Karpas-422 (cell line): ENCODE results near the gene CFAP100. TPM values are rescaled to one million over a fixed set of nuclear protein-coding genes. Genes with fewer than 3 reads are reported as not detected.

Experiments
- DNase-seq: peaks from one replicate; pipeline ENCODE4 v3.0.0-alpha.2; 2015
- H2AFZ ChIP-seq: fragments of 200-600 bp; sonication (generic); 2 replicates; pipeline ENCODE4 v1.6.1; 2014; ENCODE audit warnings: antibody characterized with exemption, low read length, mixed read lengths
- H3K27ac ChIP-seq: fragments of 200-600 bp; sonication (generic); 2 replicates; pipeline ENCODE4 v1.5.1; 2014; ENCODE audit warnings: mild to moderate bottlenecking, low read length, moderate library complexity
- H3K27me3 ChIP-seq: fragments of 200-600 bp; sonication (generic); 2 replicates; pipeline ENCODE4 v1.6.1; 2014; ENCODE audit warnings: low read length, mixed read lengths
- H3K36me3 ChIP-seq: fragments of 200-600 bp; sonication (generic); 2 replicates; pipeline ENCODE4 v1.6.1; 2014; ENCODE audit warnings: low read length, mixed read lengths; ENCODE audit not compliant: insufficient read depth
- H3K4me1 ChIP-seq: fragments of 200-600 bp; sonication (generic); 2 replicates; pipeline ENCODE4 v1.6.1; 2014; ENCODE audit warnings: mild to moderate bottlenecking, low read length, mixed read lengths
- H3K4me2 ChIP-seq: fragments of 200-600 bp; sonication (generic); 2 replicates; pipeline ENCODE4 v1.6.1; 2014; ENCODE audit warnings: low read length, low read depth, mild to moderate bottlenecking; ENCODE audit not compliant: poor library complexity, severe bottlenecking
- H3K4me3 ChIP-seq: fragments of 200-600 bp; sonication (generic); 2 replicates; pipeline ENCODE4 v1.5.1; 2014; ENCODE audit warnings: mild to moderate bottlenecking, antibody characterized with exemption, low read length, mixed read lengths
- H3K79me2 ChIP-seq: fragments of 200-600 bp; sonication (generic); 2 replicates; pipeline ENCODE4 v1.6.1; 2014; ENCODE audit warnings: mild to moderate bottlenecking, low read length, mixed read lengths
- H3K9ac ChIP-seq: fragments of 200-600 bp; sonication (generic); 2 replicates; pipeline ENCODE4 v1.6.0; 2014; ENCODE audit warnings: low read length
- H3K9me2 ChIP-seq: fragments of 200-600 bp; sonication (generic), shearing (Covaris generic); replicated peaks from 2 replicates; pipeline ENCODE4 v1.6.0; 2014; ENCODE audit warnings: mild to moderate bottlenecking, low read length, moderate library complexity; ENCODE audit not compliant: insufficient read depth
- H3K9me3 ChIP-seq: fragments of 300-700, 200-600 bp; sonication (generic); 2 replicates; pipeline ENCODE4 v1.6.1; 2014; ENCODE audit warnings: low read length, mixed read lengths
- H4K20me1 ChIP-seq: fragments of 200-600 bp; sonication (generic); 2 replicates; pipeline ENCODE4 v1.6.1; 2014; ENCODE audit warnings: mild to moderate bottlenecking, antibody characterized with exemption, low read length, low read depth; ENCODE audit not compliant: insufficient read depth
- total RNA-seq: library from RNA; depleted of rRNA; stranded (reverse); fragments of >200 nt; shearing (Covaris generic); gene quantifications from 2 replicates; pipeline ENCODE4 v1.2.3, GENCODE V29; 2014; ENCODE audit warnings: low replicate concordance

The CFAP100 gene
- total RNA-seq, 1 experiment from 2014 or later, result not detected

DNA sequence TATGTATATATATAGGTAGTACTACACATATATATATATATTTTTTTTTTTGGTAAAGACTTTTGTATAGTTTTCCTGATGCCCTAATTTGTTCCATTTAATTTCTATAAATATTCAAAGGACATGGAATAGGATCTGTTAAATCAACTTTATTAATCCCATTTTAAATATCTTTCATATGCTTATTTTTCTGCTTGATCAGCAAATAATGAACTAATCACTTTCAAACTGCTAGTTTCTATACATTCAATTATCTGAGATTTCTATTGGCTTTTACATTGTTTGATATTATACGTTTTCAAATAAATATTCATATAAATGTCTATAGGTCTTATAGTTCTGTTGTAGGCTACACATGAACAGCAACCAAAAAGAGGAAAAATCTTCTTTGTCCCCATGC lies 59.3 kb downstream of the CFAP100 start:
- Histone ChIP-seq H3K79me2 (peaks cover 47% of the 10 kb centered on the region), H3K4me1 (no peaks in the 10 kb centered on the region), H4K20me1 (peaks cover 7% of the 10 kb centered on the region; the same call in 1 of the 2 replicates), H3K27me3 (no peaks in the 10 kb centered on the region), H3K27ac (no peak overlapping the region), H3K4me3 (no peak overlapping the region), H3K9ac (no peak overlapping the region), H3K4me2 (no peak overlapping the region), H3K9me3 (no peaks in the 10 kb centered on the region), H3K36me3 (peaks cover 19% of the 10 kb centered on the region; the same call in 1 of the 2 replicates), H3K9me2 (no peaks in the 10 kb centered on the region), H2AFZ (no peak overlapping the region)
- DNase-seq, result no peak

DNA sequence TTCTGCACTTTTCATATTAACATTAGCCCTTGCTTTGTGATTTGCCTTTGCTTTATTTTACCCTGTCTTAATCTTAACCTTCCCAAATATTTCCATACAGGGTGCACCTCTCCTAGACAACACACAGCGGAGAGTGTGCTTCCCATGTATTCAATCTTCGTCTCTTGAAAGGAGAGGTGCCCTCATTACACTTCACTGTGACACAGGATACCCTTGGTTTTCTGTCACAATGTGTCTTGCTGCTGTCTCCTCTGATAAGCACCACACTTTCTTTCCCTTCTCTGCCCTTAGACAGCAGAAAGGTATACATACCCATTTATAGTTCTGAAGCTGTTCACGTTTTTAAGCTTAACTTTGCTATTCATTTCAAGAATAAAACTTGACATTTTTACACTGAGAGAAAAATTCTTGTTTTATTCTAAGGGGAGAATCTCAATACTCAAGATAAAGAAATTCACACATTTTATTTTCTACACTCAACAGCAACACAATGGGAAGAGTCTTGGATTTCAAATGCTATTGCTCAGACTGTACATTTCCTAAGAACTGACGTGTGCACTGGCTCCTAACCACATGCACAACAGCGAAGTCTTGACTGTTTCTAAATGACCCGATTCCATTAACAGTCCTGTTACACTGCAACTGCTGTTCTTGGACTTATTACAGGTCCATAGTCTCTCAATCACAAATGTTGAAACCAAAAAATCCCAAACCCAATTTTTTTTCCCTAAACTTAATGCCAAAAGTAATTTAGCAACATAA lies 59.9 kb downstream of the CFAP100 start:
- H3K79me2 ChIP-seq, result peaks cover 53% of the 10 kb centered on the region
- H4K20me1 ChIP-seq, result peaks cover 7% of the 10 kb centered on the region; the same call in 1 of the 2 replicates
- H3K36me3 ChIP-seq, result peaks cover 19% of the 10 kb centered on the region; the same call in 1 of the 2 replicates
- H3K4me2 ChIP-seq, result no peak overlapping the region
- no peaks in the 10 kb centered on the region for H3K9me2 ChIP-seq
- H2AFZ ChIP-seq, result no peak overlapping the region
- no peaks in the 10 kb centered on the region for H3K27me3 ChIP-seq
- H3K9me3 ChIP-seq, result no peaks in the 10 kb centered on the region
- no peak overlapping the region for H3K27ac ChIP-seq
- DNase-seq, result no peak
- no peak overlapping the region for H3K4me3 ChIP-seq
- H3K4me1 ChIP-seq, result no peaks in the 10 kb centered on the region
- no peak overlapping the region for H3K9ac ChIP-seq

GRCh38 chr3:126456211-126456610 lies 61.5 kb downstream of the CFAP100 start:
- no peaks in the 10 kb centered on the region for H3K9me2 ChIP-seq
- H3K4me3 ChIP-seq, result no peak overlapping the region
- H4K20me1 ChIP-seq, result peaks cover 7% of the 10 kb centered on the region; the same call in 1 of the 2 replicates
- H3K4me1 ChIP-seq, result no peaks in the 10 kb centered on the region
- H3K9ac ChIP-seq, result no peak overlapping the region
- H3K9me3 ChIP-seq, result no peaks in the 10 kb centered on the region
- DNase-seq, result no peak
- peaks cover 23% of the 10 kb centered on the region; the same call in 1 of the 2 replicates for H3K36me3 ChIP-seq
- H3K27me3 ChIP-seq, result no peaks in the 10 kb centered on the region
- no peak overlapping the region for H3K27ac ChIP-seq
- H3K79me2 ChIP-seq, result peaks cover 57% of the 10 kb centered on the region
- no peak overlapping the region for H3K4me2 ChIP-seq
- no peak overlapping the region for H2AFZ ChIP-seq

DNA sequence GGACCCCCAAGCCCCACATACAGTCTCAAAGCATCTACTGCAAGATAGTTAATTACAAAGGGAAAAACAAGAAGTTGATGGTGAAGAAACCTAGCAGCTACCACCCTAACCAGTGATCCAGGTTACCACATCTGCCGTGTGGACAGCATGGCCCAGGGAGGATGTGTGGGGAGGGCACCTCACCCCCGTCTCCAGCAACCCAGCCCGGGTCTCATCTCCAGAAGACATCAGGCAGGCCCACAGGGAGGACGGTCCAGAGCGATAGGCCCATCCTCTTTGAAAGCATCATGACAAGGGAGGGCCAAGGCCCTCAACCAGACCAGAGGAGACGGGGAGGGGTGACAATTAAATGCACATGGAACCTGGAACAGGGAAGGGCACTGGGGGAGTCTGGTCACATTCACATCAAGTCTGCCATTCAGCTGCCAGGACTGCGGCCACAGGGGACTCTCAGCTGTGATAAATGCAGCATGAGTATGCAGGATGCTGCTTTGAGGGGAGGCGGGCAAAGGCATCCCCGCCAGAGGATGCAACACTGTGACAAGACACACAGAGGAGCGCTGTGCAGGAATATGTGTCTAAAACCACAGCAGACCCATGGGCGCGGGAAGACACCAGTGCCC lies 62.2 kb downstream of the CFAP100 start:
- no peak for DNase-seq
- H3K4me2 ChIP-seq, result no peak overlapping the region
- H3K79me2 ChIP-seq, result peaks cover 57% of the 10 kb centered on the region
- no peak overlapping the region for H2AFZ ChIP-seq
- no peak overlapping the region for H3K4me3 ChIP-seq
- H3K9ac ChIP-seq, result no peak overlapping the region
- no peaks in the 10 kb centered on the region for H3K4me1 ChIP-seq
- no peaks in the 10 kb centered on the region for H3K9me2 ChIP-seq
- H3K27ac ChIP-seq, result no peak overlapping the region
- H3K36me3 ChIP-seq, result peaks cover 29% of the 10 kb centered on the region; the same call in 1 of the 2 replicates
- H3K27me3 ChIP-seq, result no peaks in the 10 kb centered on the region
- no peaks in the 10 kb centered on the region for H3K9me3 ChIP-seq
- H4K20me1 ChIP-seq, result peaks cover 7% of the 10 kb centered on the region; the same call in 1 of the 2 replicates

GRCh38 chr3:126459111-126459762 lies 64.5 kb downstream of the CFAP100 start:
- Histone ChIP-seq H3K27me3 (no peaks in the 10 kb centered on the region), H3K9me3 (no peaks in the 10 kb centered on the region), H2AFZ (no peak overlapping the region), H3K4me2 (no peak overlapping the region), H3K4me3 (no peak overlapping the region), H3K27ac (no peak overlapping the region), H3K9ac (no peak overlapping the region), H3K79me2 (peaks cover 50% of the 10 kb centered on the region), H4K20me1 (peaks cover 7% of the 10 kb centered on the region; the same call in 1 of the 2 replicates), H3K4me1 (no peaks in the 10 kb centered on the region), H3K9me2 (no peaks in the 10 kb centered on the region), H3K36me3 (peaks cover 16% of the 10 kb centered on the region; the same call in 1 of the 2 replicates)
- DNase-seq, result no peak

DNA sequence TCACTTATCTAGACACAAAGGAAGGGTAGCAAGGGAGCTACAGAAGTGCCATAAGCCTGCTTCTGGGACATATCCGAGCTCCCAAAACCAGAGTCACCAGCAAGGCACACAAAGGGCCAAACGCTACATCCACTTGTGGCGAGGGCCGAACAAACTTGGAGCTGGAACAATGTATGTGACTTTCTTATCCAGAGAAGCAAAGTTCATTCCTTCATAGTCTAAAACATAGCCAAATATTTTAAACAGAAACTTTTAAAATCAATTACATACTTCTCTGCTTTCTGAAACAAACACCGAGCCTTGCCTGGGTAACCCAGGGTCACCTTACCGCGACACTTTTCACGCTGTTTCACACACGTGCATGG lies 65.0 kb downstream of the CFAP100 start:
- H4K20me1 ChIP-seq, result peaks cover 7% of the 10 kb centered on the region; the same call in 1 of the 2 replicates
- no peaks in the 10 kb centered on the region for H3K4me1 ChIP-seq
- no peak overlapping the region for H3K4me2 ChIP-seq
- H3K9me2 ChIP-seq, result no peaks in the 10 kb centered on the region
- peaks cover 48% of the 10 kb centered on the region for H3K79me2 ChIP-seq
- no peaks in the 10 kb centered on the region for H3K27me3 ChIP-seq
- no peak overlapping the region for H3K9ac ChIP-seq
- no peak overlapping the region for H3K4me3 ChIP-seq
- peaks cover 14% of the 10 kb centered on the region; the same call in 1 of the 2 replicates for H3K36me3 ChIP-seq
- DNase-seq, result no peak
- no peaks in the 10 kb centered on the region for H3K9me3 ChIP-seq
- no peak overlapping the region for H2AFZ ChIP-seq
- no peak overlapping the region for H3K27ac ChIP-seq

DNA sequence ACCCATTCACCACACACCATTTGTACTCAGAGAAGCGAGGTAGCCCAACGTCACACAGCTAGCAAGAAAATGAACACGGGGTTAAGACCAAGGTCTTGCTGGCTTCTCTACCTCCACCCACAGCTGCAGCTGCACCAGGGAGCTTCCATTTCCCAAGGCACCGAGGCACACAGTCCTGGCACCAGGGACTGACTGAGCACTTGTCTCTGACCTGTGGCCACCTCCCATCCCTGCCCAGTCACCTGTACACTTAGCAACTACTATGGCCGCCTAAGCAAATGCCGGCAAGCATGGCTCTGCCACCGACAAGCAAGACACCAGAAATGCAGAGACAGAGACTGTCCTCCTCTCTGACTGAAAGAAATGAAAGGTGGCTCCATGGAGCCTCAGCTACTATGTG lies 65.7 kb downstream of the CFAP100 start:
- Histone ChIP-seq H4K20me1 (peaks cover 7% of the 10 kb centered on the region; the same call in 1 of the 2 replicates), H3K27ac (no peak overlapping the region), H3K4me3 (no peak overlapping the region), H3K79me2 (peaks cover 43% of the 10 kb centered on the region), H2AFZ (no peak overlapping the region), H3K4me1 (no peaks in the 10 kb centered on the region), H3K36me3 (peaks cover 12% of the 10 kb centered on the region; the same call in 1 of the 2 replicates), H3K4me2 (no peak overlapping the region), H3K9ac (no peak overlapping the region), H3K9me2 (no peaks in the 10 kb centered on the region), H3K27me3 (no peaks in the 10 kb centered on the region), H3K9me3 (no peaks in the 10 kb centered on the region)
- DNase-seq, result no peak
